ENCODE data around the gene ZNF467. TPM values are rescaled to one million over a fixed set of nuclear protein-coding genes. Genes with fewer than 3 reads are reported as not detected.

Gene ZNF467
- polyA plus RNA-seq, 1 donor, result 6.0 TPM

GRCh38 chr7:149733131-149733923 is 40.1 kb downstream of the ZNF467 start:
- DNase-seq, result no peak
- Histone ChIP-seq H3K4me1 (ENCODE audit: control insufficient read depth, insufficient read depth, low read length) (no peaks in the 10 kb centered on the region), H3K4me3 (ENCODE audit: low read length) (no peak overlapping the region), H3K9me3 (ENCODE audit: control insufficient read depth, low read depth, low read length) (no peaks in the 10 kb centered on the region), H3K36me3 (ENCODE audit: control insufficient read depth, insufficient read depth, low read length) (peaks cover 24% of the 10 kb centered on the region), H3K27me3 (ENCODE audit: control insufficient read depth, insufficient read depth, low read length) (peaks cover 8% of the 10 kb centered on the region), H3K27ac (ENCODE audit: low read length) (no peak overlapping the region)
- WGBS (ENCODE audit: insufficient coverage, low lambda C conversion rate), result no CpG with 5 or more reads among the region's 30 CpGs

- Histone ChIP-seq H3K36me3 (ENCODE audit: control insufficient read depth, insufficient read depth, low read length) (peaks cover 27% of the 10 kb centered on the region), H3K27me3 (ENCODE audit: control insufficient read depth, insufficient read depth, low read length) (peaks cover 8% of the 10 kb centered on the region), H3K9me3 (ENCODE audit: control insufficient read depth, low read depth, low read length) (no peaks in the 10 kb centered on the region), H3K4me1 (ENCODE audit: control insufficient read depth, insufficient read depth, low read length) (no peaks in the 10 kb centered on the region), H3K4me3 (ENCODE audit: low read length) (no peak overlapping the region), H3K27ac (ENCODE audit: low read length) (no peak overlapping the region)
- DNase-seq, result no peak
- no CpG with 5 or more reads among the region's 7 CpGs for WGBS (ENCODE audit: insufficient coverage, low lambda C conversion rate)
Measured at GRCh38 chr7:149732611-149733010, 40.8 kb downstream of the ZNF467 start.

- Histone ChIP-seq H3K36me3 (ENCODE audit: control insufficient read depth, insufficient read depth, low read length) (peaks cover 27% of the 10 kb centered on the region), H3K27ac (ENCODE audit: low read length) (no peak overlapping the region), H3K4me1 (ENCODE audit: control insufficient read depth, insufficient read depth, low read length) (no peaks in the 10 kb centered on the region), H3K4me3 (ENCODE audit: low read length) (no peak overlapping the region), H3K27me3 (ENCODE audit: control insufficient read depth, insufficient read depth, low read length) (peaks cover 8% of the 10 kb centered on the region), H3K9me3 (ENCODE audit: control insufficient read depth, low read depth, low read length) (no peaks in the 10 kb centered on the region)
- WGBS (ENCODE audit: insufficient coverage, low lambda C conversion rate), result no CpG with 5 or more reads among the region's 10 CpGs
- no peak for DNase-seq
Measured at GRCh38 chr7:149732111-149732561, 41.3 kb downstream of the ZNF467 start.

GRCh38 chr7:149731207-149731955 is 42.0 kb downstream of the ZNF467 start:
- H3K4me3 ChIP-seq (ENCODE audit: low read length), result no peak overlapping the region
- H3K27me3 ChIP-seq (ENCODE audit: control insufficient read depth, insufficient read depth, low read length), result peaks cover 4% of the 10 kb centered on the region
- no peak for DNase-seq
- H3K9me3 ChIP-seq (ENCODE audit: control insufficient read depth, low read depth, low read length), result no peaks in the 10 kb centered on the region
- peaks cover 31% of the 10 kb centered on the region for H3K36me3 ChIP-seq (ENCODE audit: control insufficient read depth, insufficient read depth, low read length)
- H3K4me1 ChIP-seq (ENCODE audit: control insufficient read depth, insufficient read depth, low read length), result no peaks in the 10 kb centered on the region
- no peak overlapping the region for H3K27ac ChIP-seq (ENCODE audit: low read length)
- no CpG with 5 or more reads among the region's 14 CpGs for WGBS (ENCODE audit: insufficient coverage, low lambda C conversion rate)

GRCh38 chr7:149729983-149730801 is 43.2 kb downstream of the ZNF467 start:
- Histone ChIP-seq H3K9me3 (ENCODE audit: control insufficient read depth, low read depth, low read length) (no peaks in the 10 kb centered on the region), H3K4me3 (ENCODE audit: low read length) (no peak overlapping the region), H3K4me1 (ENCODE audit: control insufficient read depth, insufficient read depth, low read length) (no peaks in the 10 kb centered on the region), H3K27ac (ENCODE audit: low read length) (no peak overlapping the region), H3K27me3 (ENCODE audit: control insufficient read depth, insufficient read depth, low read length) (no peaks in the 10 kb centered on the region), H3K36me3 (ENCODE audit: control insufficient read depth, insufficient read depth, low read length) (peaks cover 39% of the 10 kb centered on the region)
- DNase-seq, result no peak
- no CpG with 5 or more reads among the region's 28 CpGs for WGBS (ENCODE audit: insufficient coverage, low lambda C conversion rate)

- Histone ChIP-seq H3K4me1 (ENCODE audit: control insufficient read depth, insufficient read depth, low read length) (no peaks in the 10 kb centered on the region), H3K4me3 (ENCODE audit: low read length) (no peak overlapping the region), H3K27me3 (ENCODE audit: control insufficient read depth, insufficient read depth, low read length) (no peaks in the 10 kb centered on the region), H3K9me3 (ENCODE audit: control insufficient read depth, low read depth, low read length) (no peaks in the 10 kb centered on the region), H3K36me3 (ENCODE audit: control insufficient read depth, insufficient read depth, low read length) (peaks cover 44% of the 10 kb centered on the region), H3K27ac (ENCODE audit: low read length) (no peak overlapping the region)
- WGBS (ENCODE audit: insufficient coverage, low lambda C conversion rate), result no CpG with 5 or more reads among the region's 5 CpGs
- no peak for DNase-seq
Measured at GRCh38 chr7:149729586-149729982, 43.8 kb downstream of the ZNF467 start.

- no CpG with 5 or more reads among the region's 21 CpGs for WGBS (ENCODE audit: insufficient coverage, low lambda C conversion rate)
- H3K9me3 ChIP-seq (ENCODE audit: control insufficient read depth, low read depth, low read length), result no peaks in the 10 kb centered on the region
- H3K36me3 ChIP-seq (ENCODE audit: control insufficient read depth, insufficient read depth, low read length), result peaks cover 48% of the 10 kb centered on the region
- no peak for DNase-seq
- H3K4me1 ChIP-seq (ENCODE audit: control insufficient read depth, insufficient read depth, low read length), result no peaks in the 10 kb centered on the region
- H3K4me3 ChIP-seq (ENCODE audit: low read length), result no peak overlapping the region
- no peaks in the 10 kb centered on the region for H3K27me3 ChIP-seq (ENCODE audit: control insufficient read depth, insufficient read depth, low read length)
- H3K27ac ChIP-seq (ENCODE audit: low read length), result no peak overlapping the region
Measured at GRCh38 chr7:149728491-149729375, 44.7 kb downstream of the ZNF467 start.

- no CpG with 5 or more reads among the region's 12 CpGs for WGBS (ENCODE audit: insufficient coverage, low lambda C conversion rate)
- no peak overlapping the region for H3K27ac ChIP-seq (ENCODE audit: low read length)
Measured at GRCh38 chr7:149727899-149728476, 45.4 kb downstream of the ZNF467 start.

GRCh38 chr7:149727053-149727898 is 46.1 kb downstream of the ZNF467 start:
- no peak for DNase-seq
- no peak overlapping the region for H3K4me3 ChIP-seq (ENCODE audit: low read length)
- no peaks in the 10 kb centered on the region for H3K9me3 ChIP-seq (ENCODE audit: control insufficient read depth, low read depth, low read length)
- WGBS (ENCODE audit: insufficient coverage, low lambda C conversion rate), result no CpG with 5 or more reads among the region's 13 CpGs
- H3K27ac ChIP-seq (ENCODE audit: low read length), result no peak overlapping the region
- no peaks in the 10 kb centered on the region for H3K27me3 ChIP-seq (ENCODE audit: control insufficient read depth, insufficient read depth, low read length)
- no peaks in the 10 kb centered on the region for H3K4me1 ChIP-seq (ENCODE audit: control insufficient read depth, insufficient read depth, low read length)
- H3K36me3 ChIP-seq (ENCODE audit: control insufficient read depth, insufficient read depth, low read length), result peaks cover 56% of the 10 kb centered on the region

More at GRCh38 chr7:149727899-149728476, 45.4 kb downstream of the ZNF467 start:
- no peaks in the 10 kb centered on the region for H3K4me1 ChIP-seq (ENCODE audit: control insufficient read depth, insufficient read depth, low read length)
- no peaks in the 10 kb centered on the region for H3K9me3 ChIP-seq (ENCODE audit: control insufficient read depth, low read depth, low read length)
- H3K27me3 ChIP-seq (ENCODE audit: control insufficient read depth, insufficient read depth, low read length), result no peaks in the 10 kb centered on the region
- no peak for DNase-seq
- H3K36me3 ChIP-seq (ENCODE audit: control insufficient read depth, insufficient read depth, low read length), result peaks cover 52% of the 10 kb centered on the region
- no peak overlapping the region for H3K4me3 ChIP-seq (ENCODE audit: low read length)
